SK-N-SH treated with all-trans-retinoic acid at 6 μM for 48 hours (cell line): Measurements from ENCODE around the gene CSHL1.
"Not testable (repeated sequence)": the region's sequence is repeated elsewhere in the genome, so short reads cannot be mapped to it uniquely, and the experiment has no call there.

Experiments
- ATAC-seq: fragments of 200-7000 bp; cut with Tn5 transposase; 3 replicates; pipeline ENCODE4 v1.9.1; 2020; ENCODE audit warnings: mild to moderate bottlenecking, moderate library complexity
- ARNTL ChIP-seq: fragments of 450-650 bp; formaldehyde crosslinking; IDR thresholded peaks from 2 replicates; pipeline ENCODE4 v1.5.0; 2020; ENCODE audit warnings: low read depth, mild to moderate bottlenecking, moderate library complexity, borderline replicate concordance
- BACH2 ChIP-seq: fragments of 250-450 bp; sonication (Bioruptor Pico); IDR thresholded peaks from 2 replicates; pipeline ENCODE4 v1.9.0; 2021; ENCODE audit warnings: mild to moderate bottlenecking, borderline replicate concordance
- ESRRG ChIP-seq: fragments of 250-450 bp; sonication (Bioruptor Pico); IDR thresholded peaks from 2 replicates; pipeline ENCODE4 v1.6.1; 2021; ENCODE audit warnings: mild to moderate bottlenecking
- GLIS3 ChIP-seq: fragments of 250-450 bp; sonication (Bioruptor Pico); IDR thresholded peaks from 2 replicates; pipeline ENCODE4 v1.5.0; 2020; ENCODE audit warnings: mild to moderate bottlenecking, moderate library complexity
- ISL1 ChIP-seq: fragments of 250-450 bp; sonication (Bioruptor Pico); IDR thresholded peaks from 2 replicates; pipeline ENCODE4 v2.1.2; 2022; ENCODE audit warnings: mild to moderate bottlenecking, moderate library complexity
- OSR1 ChIP-seq: fragments of 250-450 bp; sonication (Bioruptor Pico); IDR thresholded peaks from 2 replicates; pipeline ENCODE4 v1.8.0; 2022; ENCODE audit warnings: moderate library complexity, mild to moderate bottlenecking, inconsistent platforms
- PPARA ChIP-seq: fragments of 250-450 bp; sonication (Bioruptor Pico); IDR thresholded peaks from 2 replicates; pipeline ENCODE4 v1.5.0; 2020; ENCODE audit warnings: mild to moderate bottlenecking, borderline replicate concordance
- RARB ChIP-seq: fragments of 250-450 bp; sonication (Bioruptor Pico); IDR thresholded peaks from 2 replicates; pipeline ENCODE4 v1.8.0; 2021; ENCODE audit warnings: mild to moderate bottlenecking, moderate library complexity
- SNAI2 ChIP-seq: fragments of 250-450 bp; sonication (Bioruptor Pico); IDR thresholded peaks from 2 replicates; pipeline ENCODE4 v1.5.0; 2020; ENCODE audit warnings: mild to moderate bottlenecking, moderate library complexity
- TCF4 ChIP-seq: fragments of 250-450 bp; sonication (Bioruptor Pico); IDR thresholded peaks from 2 replicates; pipeline ENCODE4 v1.8.0; 2021; ENCODE audit warnings: mild to moderate bottlenecking, moderate library complexity, borderline replicate concordance
- TOX ChIP-seq: fragments of 250-450 bp; sonication (Bioruptor Pico); IDR thresholded peaks from 2 replicates; pipeline ENCODE4 v1.8.0; 2021; ENCODE audit warnings: mild to moderate bottlenecking, moderate library complexity, borderline replicate concordance
- ZFP3 ChIP-seq: fragments of 250-450 bp; sonication (Bioruptor Pico); IDR thresholded peaks from 2 replicates; pipeline ENCODE4 v1.5.0; 2020; ENCODE audit warnings: mild to moderate bottlenecking, moderate library complexity
- ZFP30 ChIP-seq: fragments of 450-650 bp; formaldehyde crosslinking; IDR thresholded peaks from 2 replicates; pipeline ENCODE4 v1.5.0; 2022; ENCODE audit warnings: mild to moderate bottlenecking, moderate library complexity
- ZNF565 ChIP-seq: fragments of 450-650 bp; formaldehyde crosslinking; conservative IDR thresholded peaks from 2 replicates; pipeline ENCODE4 v1.5.0; 2020; ENCODE audit warnings: low read depth, mild to moderate bottlenecking, moderate library complexity
- ZNF70 ChIP-seq: fragments of 450-650 bp; formaldehyde crosslinking; IDR thresholded peaks from 2 replicates; pipeline ENCODE4 v1.5.0; 2020; ENCODE audit warnings: mild to moderate bottlenecking, moderate library complexity
- TF ChIP-seq, protein P1 (sequence below): fragments of 250-450 bp; sonication (Bioruptor Pico); IDR thresholded peaks from 2 replicates; pipeline ENCODE4 v1.8.0; 2020; ENCODE audit warnings: mild to moderate bottlenecking, moderate library complexity, borderline replicate concordance
- TF ChIP-seq, protein P2 (sequence below): fragments of 250-450 bp; sonication (Bioruptor Pico); IDR thresholded peaks from 2 replicates; pipeline ENCODE4 v1.5.1; 2021; ENCODE audit warnings: mild to moderate bottlenecking, moderate library complexity
- TF ChIP-seq, protein P3 (sequence below): fragments of 250-450 bp; sonication (Bioruptor Pico); IDR thresholded peaks from 2 replicates; pipeline ENCODE4 v1.8.0; 2021; ENCODE audit warnings: low read depth, mild to moderate bottlenecking, moderate library complexity, borderline replicate concordance

Gene CSHL1

DNA sequence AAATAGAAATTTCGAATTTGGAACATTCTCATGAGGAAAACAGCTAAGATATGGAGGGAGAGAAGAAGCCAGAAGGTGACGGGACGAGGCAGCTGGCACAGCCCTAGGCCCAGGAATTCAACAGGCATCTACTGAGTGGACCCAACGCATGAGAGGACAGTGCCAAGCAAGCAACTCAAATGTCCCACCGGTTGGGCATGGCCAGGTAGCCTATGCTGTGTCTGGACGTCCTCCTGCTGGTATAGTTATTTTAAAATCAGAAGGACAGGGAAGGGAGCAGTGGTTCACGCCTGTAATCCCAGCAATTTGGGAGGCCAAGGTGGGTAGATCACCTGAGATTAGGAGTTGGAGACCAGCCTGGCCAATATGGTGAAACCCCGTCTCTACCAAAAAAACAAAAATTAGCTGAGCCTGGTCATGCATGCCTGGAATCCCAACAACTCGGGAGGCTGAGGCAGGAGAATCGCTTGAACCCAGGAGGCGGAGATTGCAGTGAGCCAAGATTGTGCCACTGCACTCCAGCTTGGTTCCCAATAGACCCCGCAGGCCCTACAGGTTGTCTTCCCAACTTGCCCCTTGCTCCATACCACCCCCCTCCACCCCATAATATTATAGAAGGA, 5.6 kb upstream of the CSHL1 start:
- TF ChIP-seq BACH2 (CRISPR knock-in tag) = no peak
- no peak for TF ChIP-seq ESRRG (CRISPR knock-in tag)
- no peak for TF ChIP-seq ARNTL (CRISPR knock-in tag)
- no peak for TF ChIP-seq SNAI2 (CRISPR knock-in tag)
- TF ChIP-seq, protein P1, sequence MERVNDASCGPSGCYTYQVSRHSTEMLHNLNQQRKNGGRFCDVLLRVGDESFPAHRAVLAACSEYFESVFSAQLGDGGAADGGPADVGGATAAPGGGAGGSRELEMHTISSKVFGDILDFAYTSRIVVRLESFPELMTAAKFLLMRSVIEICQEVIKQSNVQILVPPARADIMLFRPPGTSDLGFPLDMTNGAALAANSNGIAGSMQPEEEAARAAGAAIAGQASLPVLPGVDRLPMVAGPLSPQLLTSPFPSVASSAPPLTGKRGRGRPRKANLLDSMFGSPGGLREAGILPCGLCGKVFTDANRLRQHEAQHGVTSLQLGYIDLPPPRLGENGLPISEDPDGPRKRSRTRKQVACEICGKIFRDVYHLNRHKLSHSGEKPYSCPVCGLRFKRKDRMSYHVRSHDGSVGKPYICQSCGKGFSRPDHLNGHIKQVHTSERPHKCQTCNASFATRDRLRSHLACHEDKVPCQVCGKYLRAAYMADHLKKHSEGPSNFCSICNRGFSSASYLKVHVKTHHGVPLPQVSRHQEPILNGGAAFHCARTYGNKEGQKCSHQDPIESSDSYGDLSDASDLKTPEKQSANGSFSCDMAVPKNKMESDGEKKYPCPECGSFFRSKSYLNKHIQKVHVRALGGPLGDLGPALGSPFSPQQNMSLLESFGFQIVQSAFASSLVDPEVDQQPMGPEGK = no peak
- TF ChIP-seq, protein P2, sequence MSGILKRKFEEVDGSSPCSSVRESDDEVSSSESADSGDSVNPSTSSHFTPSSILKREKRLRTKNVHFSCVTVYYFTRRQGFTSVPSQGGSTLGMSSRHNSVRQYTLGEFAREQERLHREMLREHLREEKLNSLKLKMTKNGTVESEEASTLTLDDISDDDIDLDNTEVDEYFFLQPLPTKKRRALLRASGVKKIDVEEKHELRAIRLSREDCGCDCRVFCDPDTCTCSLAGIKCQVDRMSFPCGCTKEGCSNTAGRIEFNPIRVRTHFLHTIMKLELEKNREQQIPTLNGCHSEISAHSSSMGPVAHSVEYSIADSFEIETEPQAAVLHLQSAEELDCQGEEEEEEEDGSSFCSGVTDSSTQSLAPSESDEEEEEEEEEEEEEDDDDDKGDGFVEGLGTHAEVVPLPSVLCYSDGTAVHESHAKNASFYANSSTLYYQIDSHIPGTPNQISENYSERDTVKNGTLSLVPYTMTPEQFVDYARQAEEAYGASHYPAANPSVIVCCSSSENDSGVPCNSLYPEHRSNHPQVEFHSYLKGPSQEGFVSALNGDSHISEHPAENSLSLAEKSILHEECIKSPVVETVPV (CRISPR knock-in tag) = no peak
- TF ChIP-seq, protein P3, sequence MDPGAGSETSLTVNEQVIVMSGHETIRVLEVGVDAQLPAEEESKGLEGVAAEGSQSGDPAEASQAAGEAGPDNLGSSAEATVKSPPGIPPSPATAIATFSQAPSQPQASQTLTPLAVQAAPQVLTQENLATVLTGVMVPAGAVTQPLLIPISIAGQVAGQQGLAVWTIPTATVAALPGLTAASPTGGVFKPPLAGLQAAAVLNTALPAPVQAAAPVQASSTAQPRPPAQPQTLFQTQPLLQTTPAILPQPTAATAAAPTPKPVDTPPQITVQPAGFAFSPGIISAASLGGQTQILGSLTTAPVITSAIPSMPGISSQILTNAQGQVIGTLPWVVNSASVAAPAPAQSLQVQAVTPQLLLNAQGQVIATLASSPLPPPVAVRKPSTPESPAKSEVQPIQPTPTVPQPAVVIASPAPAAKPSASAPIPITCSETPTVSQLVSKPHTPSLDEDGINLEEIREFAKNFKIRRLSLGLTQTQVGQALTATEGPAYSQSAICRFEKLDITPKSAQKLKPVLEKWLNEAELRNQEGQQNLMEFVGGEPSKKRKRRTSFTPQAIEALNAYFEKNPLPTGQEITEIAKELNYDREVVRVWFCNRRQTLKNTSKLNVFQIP (CRISPR knock-in tag) = no peak
- ATAC-seq = no peak

DNA sequence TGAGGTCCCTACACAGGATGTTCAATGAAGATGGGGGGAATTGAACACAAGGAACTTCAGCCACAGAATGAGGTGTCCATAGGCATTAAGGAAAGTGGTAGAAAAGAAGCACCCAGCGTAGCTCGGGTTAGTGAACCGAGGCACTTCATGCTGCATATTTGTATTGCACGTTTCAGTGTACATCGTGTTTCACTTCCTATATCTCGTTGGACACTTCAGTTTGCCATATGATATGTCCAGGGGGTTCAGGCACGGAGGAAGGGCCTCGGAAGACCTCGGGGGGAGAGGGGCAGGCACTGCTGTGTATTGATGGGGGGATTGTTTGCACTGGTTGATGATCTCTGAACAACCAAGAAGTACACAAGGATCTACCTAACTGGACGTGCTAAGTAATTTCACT, 4.7 kb upstream of the CSHL1 start:
- ATAC-seq = not testable (repeated sequence)

DNA sequence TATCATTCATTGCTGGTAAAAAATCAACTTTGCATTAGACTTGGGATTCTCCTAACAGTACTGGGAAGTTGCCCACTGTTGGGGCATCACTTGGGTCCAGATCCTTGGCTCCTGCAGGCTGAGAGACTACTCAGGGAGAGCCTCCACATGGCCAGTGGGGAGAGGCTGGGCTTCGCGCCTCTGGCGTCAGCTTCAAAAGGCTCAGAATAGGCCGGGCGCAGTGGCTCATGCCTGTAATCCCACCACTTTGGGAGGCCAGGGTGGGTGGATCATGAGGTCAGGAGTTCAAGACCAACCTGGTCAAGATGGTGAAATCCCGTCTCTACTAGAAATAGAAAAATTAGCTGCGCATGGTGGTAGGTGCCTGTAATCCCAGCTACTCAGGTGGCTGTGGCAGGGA, 3.4 kb upstream of the CSHL1 start:
- no peak for TF ChIP-seq ARNTL (CRISPR knock-in tag)
- no peak for TF ChIP-seq RARB (CRISPR knock-in tag)
- TF ChIP-seq ZFP30 (CRISPR knock-in tag) = no peak
- TF ChIP-seq TCF4 (CRISPR knock-in tag) = no peak
- TF ChIP-seq, protein P3 (CRISPR knock-in tag) = no peak
- no peak for TF ChIP-seq ZNF70
- no peak for TF ChIP-seq PPARA
- no peak for TF ChIP-seq ZFP3 (CRISPR knock-in tag)
- no peak for TF ChIP-seq SNAI2 (CRISPR knock-in tag)
- TF ChIP-seq TOX = no peak
- TF ChIP-seq, protein P1 = no peak
- TF ChIP-seq OSR1 (CRISPR knock-in tag) = no peak
- no peak for TF ChIP-seq ISL1 (CRISPR knock-in tag)
- no peak for TF ChIP-seq BACH2 (CRISPR knock-in tag)
- no peak for TF ChIP-seq GLIS3 (CRISPR knock-in tag)
- no peak for TF ChIP-seq ZNF565 (CRISPR knock-in tag)
- TF ChIP-seq, protein P2 (CRISPR knock-in tag) = no peak
- no peak for ATAC-seq
